Measurements from ENCODE around the gene ABCG2. TPM values are rescaled to one million over a fixed set of nuclear protein-coding genes. Genes with fewer than 3 reads are reported as not detected.

Gene ABCG2
- 10 to 100 TPM in 1 of 12 donors, 1 to 10 TPM in 10, not detected in 1; 3.8 to 13.5 (median 5.6) TPM for polyA plus RNA-seq (ENCODE audit: insufficient read length in 12 of 12)
- long read RNA-seq, donor 1 = 0 reads
- long read RNA-seq, donor 2 = 0 reads
- long read RNA-seq, donor 3 = 0 reads
- long read RNA-seq, donor 4 = 0 reads
- long read RNA-seq, donor 5 = 0 reads
- long read RNA-seq, donor 6 = 0 reads
- long read RNA-seq, donor 7 = 0 reads
- long read RNA-seq, donor 8 = 0 reads
- long read RNA-seq, donor 9 = 0 reads
- long read RNA-seq, donor 10 = 0 reads
- long read RNA-seq, donor 11, full-length matches to known transcripts = 1 of 1 reads
- long read RNA-seq, donor 11, partial matches to known transcripts = 0 of 1 reads
- long read RNA-seq, donor 11, other reads (novel, unspliced or antisense) = 0 of 1 reads

DNA sequence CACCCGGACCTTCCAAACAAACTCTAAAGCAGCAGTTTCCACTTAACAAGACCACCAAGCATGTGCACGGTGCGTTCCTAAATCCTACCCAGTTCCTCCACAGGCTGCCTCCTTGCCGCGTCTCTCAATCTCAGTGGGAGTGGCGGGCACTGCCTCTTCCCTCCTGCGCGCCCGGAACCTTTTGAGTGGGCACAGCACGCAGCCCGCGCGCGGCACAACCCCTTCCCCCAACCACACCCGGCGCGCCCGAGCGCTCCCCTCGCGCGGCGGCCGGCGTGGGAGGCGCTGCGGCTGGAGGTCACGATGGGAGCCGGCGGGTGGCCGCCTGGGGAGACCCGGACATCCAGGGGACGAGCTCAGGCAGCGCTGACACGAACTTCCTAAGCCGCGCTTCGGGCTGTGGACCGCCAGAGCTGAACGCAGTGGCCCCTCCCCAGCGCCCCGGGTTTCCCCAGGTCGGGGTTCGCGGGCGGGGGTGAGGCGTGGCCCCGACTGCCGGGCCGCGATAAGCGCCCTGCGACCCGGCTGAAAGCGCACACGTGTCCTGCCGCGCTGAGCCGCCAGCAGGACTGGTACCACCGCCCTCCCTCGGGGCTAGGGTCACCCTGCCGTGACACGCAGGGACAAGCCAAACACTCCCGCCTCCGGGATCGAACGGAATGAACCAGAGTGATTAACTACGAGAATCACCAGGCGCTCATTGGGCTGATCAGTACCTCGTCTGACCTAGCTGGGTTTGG, at the start of gene ABCG2:
ABCG2 (minus strand) TSS at position 151 of the 740 bp plus-strand sequence. CDS start 18,644 bp downstream, outside the sequence.
- DNase-seq = no peak

DNA sequence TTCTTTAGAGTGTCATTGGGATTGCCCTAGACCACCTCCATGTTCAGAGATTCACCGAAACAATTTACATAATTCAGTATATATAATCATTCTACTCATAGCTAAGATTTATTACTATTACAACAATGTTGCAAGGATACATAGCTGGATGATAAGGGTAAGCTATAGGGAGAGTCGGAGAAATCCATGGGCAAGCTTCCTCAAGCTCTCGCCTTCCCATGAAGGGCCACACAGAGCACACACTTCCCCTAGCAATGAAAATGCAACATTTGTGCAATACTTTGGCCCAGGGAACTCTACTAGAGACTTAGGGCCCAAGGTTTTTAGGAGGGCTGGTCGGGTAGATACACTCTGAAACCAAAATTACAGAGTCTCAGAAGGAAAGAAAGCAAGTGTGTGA, 49.7 kb upstream of the ABCG2 start:
- DNase-seq = no peak

DNA sequence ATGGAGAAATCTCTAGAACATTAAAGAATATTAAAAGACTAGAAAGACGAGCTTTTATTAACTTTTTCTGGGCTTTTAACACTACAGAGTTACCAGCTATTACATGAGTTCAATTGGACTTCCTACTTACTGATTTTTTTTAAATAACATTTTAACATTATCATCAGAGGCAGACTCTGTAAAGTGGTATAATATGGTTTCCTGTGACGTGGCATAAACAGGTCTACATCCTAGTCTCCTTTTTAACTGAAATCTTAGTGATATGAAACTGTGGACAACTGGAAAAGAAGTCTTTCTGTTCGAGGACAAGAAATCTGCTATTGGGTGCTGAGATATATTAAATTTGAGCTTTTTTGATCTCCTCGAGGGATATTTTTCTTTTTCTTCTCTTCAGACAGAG, 48.7 kb upstream of the ABCG2 start:
- no peak for DNase-seq

DNA sequence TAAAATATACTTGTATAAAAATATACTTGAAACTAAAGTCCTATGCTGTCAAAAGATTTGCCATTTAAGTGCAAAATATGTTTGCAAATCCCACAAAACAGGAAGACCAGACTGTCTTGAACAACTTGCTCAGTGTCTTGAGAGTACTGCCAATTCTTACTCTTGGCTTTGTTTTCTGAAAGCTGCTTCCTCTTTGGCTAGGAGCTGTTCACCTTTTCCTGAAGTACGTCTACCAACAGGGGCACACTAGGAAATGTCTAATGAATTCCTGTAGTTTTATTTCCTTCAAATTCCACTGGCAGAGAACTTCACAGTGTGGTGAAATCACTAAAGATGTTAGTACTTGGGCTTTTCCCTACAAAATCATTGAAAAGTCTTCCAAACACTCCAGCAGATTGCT, 46.4 kb upstream of the ABCG2 start:
- no peak for DNase-seq

DNA sequence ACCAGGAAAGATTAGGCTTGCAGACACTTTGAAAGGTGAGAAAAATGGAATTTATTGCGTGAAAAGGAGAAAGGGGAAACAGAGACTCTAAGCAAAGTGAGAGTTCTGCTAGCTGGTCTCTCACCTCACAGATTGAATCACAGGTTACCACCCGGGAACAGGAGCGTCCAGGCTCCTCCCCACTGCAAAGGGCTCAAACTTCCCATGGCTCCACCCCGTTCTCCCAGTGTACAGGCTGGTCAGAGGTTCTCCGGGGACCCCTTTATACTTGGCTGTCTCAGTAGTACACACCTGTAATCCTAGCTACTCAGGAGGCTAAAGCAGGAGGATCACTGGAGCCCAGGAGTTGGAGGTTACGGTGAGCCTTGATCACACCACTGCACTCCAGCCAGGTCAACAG, 44.0 kb upstream of the ABCG2 start:
- DNase-seq = no peak

DNA sequence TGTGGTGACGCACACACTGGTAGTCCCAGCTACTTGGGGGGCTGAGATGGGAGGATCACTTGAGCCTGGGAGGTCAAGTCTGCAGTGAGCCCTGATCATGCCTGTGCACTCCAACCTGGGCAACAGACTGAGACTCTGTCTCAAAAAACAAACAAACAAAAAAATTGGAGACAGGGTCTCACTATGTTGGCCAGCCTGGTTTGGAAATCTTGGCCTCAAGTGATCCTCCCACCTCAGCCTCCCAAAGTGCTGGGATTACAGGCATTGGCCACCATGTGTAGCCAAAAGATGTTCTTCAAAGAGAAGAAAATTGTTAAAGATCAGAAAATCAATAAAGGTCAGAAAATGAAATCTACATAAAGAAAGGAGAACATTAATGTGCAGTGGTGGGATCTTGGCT, 41.7 kb upstream of the ABCG2 start:
- no peak for DNase-seq

DNA sequence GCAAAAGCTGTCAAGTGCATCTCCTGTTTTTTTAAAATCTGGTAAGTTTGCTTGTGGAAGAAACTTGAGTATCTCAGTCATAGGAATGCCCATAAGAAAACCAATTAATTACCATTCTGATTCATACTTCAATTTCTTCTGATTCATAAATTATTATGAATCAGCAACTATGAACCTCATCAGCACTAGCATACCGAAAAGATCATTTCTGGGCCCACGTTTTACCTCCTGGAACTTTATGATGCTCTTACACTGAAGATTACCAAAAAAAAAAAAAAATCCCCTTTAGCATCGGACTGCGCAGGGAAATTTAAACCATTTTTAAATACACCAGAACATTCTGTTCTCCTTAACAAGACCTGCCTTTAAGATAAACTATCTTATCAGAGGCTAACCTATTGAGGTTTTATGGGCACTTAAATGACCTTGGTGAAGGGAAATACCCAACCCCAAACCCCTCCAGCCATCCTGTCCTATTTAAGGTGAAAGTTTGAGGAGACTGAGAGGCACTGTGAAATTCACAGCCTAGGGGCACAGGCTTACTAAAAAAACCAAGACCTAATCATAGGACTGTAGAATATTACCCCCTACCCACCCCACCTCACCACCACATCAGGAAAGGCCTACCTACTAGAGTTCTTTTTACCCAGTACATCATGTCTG, 38.2 kb upstream of the ABCG2 start:
- no peak for DNase-seq

DNA sequence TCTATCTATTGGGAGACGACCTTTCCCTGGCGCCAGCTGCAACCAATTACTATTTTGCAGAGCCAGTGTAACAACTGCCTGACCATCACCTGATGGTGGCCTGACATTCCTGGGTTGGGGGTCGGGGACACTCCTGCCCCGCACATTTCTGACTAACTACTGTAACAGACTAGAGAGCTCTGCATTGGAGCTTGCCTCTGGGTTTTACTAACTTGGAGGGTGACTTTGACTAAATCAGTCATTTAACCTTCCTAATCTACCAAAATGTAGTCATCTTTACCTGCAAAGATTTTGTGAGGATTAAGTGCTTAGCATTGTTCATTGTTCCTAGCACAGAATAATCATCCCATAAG, 37.5 kb upstream of the ABCG2 start:
- DNase-seq = no peak

DNA sequence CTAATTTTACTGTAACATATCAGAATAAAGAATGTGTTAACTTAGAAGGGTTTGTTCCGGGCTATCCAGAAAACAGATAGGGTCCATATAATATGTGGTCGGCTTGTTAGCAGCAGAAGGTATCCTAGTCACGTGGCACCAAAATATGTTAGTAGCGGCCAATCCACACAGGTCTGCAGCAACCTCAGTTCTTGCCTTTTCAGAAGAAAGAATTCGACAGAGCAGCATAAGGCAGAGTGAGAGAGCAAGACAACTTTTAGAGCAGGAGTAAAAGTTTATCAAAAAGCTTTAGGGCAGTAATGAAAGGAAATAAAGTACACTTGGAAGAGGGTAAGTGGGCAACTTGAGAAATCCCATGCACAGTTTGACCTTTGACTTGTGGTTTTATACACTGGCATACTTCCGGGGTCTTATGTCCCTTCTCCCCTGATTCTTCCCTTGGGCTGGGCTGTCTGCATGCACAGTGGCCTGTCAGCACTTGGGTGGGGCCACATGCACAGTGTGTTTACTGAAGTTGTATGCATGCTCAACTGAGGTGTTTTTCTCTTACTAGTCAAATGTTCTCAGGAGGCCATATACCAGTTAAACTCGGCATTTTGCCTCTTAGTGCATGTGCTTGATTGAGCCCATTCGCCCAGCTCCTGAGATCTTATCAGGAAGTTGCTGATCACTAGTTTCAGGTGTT, 37.0 kb upstream of the ABCG2 start:
- no peak for DNase-seq

DNA sequence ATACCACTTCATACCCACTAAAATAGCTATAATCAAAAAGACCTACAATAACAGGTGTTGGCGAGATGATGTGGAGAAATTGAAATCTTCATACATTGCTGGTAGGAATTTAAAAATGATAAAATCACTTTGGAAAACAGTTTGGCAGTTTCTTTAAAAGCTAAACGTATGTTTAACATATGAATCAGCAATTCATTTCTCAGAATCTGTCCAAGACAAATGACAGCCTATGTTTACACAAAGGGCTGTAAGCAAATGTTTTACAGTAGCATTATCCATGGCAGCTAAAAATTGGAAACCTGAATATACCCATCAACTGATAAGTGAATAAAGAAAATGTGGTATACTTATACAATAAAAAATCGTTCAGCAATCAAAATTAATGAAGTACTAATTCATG, 33.0 kb upstream of the ABCG2 start:
- DNase-seq = no peak

DNA sequence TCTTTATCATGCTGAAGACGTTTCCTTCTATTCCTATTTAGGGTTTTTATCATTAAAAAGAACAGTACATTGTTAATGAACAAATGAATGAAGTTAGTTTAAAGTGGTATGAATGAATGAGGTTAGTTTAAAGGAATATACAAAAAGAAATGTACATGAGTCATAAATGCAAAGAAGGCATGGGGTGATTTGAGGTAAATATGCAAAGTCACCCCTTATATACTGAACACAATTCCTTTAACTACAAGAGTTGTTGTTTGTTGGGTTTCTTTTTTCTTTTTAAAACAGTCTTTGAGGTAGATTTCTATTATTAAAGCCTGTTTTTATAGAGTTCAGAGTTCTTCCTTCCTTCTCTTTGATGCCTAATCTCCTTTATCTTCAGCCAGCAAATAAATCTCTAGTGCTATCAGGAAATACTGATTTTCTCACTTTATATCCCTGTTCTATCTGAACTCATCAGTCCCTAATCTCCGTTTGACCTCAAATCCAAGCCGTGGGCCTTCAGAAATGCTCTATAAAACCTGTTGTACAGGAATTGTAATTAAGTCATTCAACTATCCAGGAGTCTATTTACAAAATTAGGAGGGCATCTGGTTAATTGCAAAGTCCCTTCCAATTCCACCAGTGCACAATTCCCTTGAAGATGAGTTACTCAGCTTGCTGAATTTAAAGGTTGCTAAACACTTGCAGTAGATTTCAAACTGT, 31.6 kb upstream of the ABCG2 start:
- DNase-seq = no peak

DNA sequence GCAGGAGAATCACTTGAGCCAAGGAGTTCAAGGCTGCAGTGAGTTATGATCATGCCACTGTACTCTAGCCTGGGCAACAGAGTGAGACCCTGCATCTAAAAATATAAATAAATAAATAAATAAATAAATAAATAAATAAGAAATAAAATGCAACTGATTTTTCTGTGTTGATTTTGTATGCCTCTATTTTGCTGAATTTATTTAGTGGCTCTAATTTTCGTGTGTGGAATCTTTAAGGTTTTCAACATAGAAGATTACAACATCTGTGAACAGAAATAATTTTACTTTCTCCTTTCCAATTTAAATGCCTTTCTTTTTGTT, 30.9 kb upstream of the ABCG2 start:
- DNase-seq = no peak

DNA sequence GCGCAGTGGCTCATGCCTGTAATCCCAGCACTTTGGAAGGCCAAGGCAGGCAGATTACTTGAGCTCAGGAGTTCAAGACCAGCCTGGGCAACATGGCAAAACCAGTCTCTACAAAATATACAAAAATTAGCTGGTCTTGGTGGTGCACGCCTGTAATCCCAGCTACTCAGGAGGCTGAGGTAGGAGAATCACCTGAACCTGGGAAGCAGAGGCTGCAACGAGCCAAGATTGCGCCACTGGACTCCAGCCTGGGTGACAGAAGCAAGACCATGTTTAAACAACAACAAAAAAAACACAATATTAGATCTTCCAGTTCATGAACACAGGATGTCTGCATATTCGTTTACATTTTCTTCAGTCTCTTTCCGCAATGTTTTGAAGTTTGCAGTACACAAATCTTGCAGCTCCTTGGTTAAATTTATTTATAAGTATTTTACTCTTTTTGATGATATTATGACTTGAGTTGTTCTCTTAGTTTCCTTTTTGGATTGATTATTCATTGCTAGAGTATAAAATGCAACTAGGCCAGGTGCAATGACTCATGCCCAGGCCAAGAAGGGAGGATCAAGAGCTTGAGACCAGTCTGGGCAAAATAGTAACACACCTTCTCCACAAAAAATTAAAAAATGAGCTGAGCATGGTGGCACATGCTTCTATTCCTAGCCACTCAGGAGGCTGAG, 30.4 kb upstream of the ABCG2 start:
- no peak for DNase-seq

DNA sequence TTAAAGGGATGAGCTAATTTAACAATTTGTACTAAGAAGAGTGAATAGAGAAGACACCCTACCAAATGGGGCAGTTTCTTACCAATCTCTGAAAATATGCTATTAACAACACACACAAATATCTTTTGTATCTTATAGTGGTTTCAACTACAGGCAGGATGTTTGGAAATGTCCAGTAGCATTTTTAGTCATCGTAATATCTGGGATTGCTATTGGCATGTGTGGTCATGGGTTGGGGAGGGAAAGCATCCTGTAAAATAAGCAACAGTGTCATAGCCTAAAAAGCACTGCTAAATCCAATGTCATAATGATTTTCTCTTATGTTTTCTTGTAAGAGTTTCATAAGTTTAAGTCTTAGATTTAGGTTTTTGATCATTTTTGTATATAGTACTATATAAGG, 29.3 kb upstream of the ABCG2 start:
- DNase-seq = no peak

DNA sequence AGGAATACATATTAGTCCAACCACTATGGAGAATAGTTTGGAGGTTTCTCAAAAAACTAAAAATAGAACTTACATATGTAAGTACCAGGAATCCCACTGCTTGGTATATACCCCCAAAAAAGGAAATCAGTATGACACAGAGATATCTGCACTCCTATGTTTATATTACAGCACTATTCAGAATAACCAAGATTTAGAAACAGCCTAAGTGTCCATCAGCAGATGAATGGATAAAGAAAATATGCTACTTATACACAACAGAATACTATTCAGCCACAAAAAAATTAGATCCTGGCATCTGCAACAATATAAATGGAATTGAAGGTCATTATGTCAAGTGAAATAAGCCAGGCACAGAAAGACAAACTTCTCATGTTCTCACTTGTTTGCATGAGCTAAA, 27.5 kb upstream of the ABCG2 start:
- no peak for DNase-seq

DNA sequence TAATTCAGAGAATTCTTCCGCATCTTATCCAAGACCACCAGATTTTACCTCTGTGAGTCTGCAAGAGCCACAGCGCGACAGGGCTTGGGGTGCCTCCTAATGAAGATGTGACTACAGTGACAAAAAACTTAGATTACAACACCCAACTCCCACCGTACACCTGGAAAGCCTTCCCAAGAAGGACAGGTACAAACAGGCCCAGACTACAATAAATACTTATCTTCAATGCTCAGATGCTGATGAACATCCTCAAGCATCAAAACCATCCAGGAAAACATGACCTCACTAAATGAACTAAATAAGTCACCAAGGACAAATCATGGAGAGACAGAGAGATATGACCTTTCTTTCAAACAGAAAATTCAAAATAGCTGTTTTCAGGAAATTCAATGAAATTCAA, 20.8 kb upstream of the ABCG2 start:
- no peak for DNase-seq

DNA sequence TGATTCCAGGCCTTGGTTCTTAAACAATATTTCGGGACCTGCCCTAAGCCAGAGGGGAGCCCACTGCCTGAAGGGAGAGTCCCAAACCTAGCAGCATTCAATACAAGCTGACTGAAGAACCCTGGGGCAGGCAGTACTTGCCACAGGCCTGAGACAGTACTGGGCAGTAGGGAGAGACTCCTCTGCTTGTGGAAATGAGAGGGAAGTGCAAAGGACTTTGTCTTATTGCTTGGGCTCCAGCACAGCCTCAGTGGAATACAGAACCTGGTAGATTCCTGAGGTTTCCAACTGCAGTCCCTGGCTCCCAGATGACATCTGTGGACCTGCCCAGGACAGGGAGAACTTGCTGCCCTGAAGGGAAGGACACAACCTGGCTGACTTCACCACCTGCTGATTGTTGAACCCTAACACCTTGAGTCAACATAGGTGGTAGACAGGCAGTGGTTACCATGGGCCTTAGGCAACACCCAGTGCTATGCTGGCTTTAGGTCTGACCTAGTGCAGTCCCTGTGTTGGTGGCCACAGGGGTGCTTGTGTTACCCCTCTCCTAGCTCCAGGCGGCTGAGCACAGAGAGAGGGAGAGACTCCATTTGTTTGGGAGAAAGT, 20.3 kb upstream of the ABCG2 start:
- no peak for DNase-seq

DNA sequence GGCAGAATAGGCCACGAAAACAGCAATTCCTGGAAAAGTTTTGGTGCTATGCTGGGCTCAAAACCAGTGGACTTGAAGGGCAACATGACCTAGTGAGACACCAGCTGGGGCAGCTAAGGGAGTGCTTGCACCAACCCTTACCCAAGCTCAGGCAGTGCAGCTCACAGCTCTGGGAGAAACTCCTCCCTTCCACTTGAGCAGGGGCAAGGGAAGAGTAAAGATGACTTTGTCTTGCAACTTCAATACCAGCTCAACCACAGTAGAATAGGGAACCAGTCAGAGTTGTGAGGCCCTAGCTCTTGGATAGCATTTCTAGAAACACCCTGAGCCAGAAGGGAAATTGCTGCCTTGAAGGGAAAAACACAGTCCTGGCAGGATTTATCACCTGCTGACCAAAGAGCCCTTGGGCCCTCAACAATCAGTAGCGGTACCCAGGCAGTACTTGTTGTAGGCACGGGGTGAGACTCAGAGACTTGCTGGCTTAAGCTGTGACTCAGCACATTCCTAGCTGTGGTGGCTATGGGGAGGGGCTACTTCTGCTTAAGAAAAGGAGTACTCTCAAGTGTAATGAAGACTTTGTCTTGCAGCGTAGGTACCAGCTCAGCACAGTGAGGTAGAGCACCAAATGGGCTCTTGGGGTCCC, 19.7 kb upstream of the ABCG2 start:
- DNase-seq = no peak

DNA sequence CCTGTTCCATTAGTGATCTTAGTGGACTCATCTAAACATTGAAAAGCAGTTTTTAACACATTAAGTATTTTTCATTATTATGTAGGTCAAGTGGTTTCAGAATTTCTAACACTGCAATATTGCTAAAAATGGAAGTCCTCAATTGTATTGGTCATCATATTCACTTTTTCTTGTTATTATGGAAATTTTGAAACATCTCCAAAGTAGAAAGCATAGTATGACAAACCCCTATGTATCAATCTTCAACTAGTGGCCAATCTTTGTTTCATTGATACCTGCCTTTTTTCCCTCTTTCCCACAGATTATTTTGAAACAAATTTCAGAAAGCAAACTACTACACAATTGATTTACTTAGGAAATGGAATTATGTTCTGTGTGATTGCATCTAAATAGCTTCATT, 14.5 kb upstream of the ABCG2 start:
- no peak for DNase-seq

DNA sequence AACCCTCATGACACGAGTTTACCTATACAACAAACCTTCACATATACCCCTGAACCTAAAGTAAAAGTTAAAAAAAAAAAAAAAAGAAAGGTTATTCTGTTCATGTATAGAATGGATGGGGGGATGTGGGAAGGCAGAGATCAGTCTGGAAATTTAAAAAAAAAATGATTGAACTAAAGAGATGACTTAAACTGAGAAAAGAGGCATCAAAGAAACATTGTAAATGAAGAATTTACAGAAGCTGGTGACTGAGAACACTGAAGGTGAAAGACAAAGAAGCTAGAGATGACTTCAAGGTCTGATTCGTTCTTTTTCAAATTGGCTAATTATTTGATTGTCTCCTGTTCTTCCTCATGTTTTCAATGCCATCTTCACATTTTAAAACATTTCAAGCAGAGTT, 12.8 kb upstream of the ABCG2 start:
- DNase-seq = no peak
